OCI-LY3 (cell line): ENCODE measurements around the gene STPG1.
A peak's percentile ranks its signal among the peaks of the same experiment; 100 is the strongest.

Source experiments
- H2AFZ ChIP-seq: fragments of 200-600, 300-600 bp; shearing (Covaris generic); 2 replicates; pipeline ENCODE4 v1.6.0; 2014; ENCODE audit warnings: antibody characterized with exemption, low read depth, low read length
- H3K27ac ChIP-seq: fragments of 200-600, 300-600 bp; sonication (generic); 2 replicates; pipeline ENCODE4 v1.5.1; 2014; ENCODE audit warnings: mild to moderate bottlenecking, low read length, moderate library complexity, mixed read lengths
- H3K27me3 ChIP-seq: fragments of 200-600, 300-600 bp; sonication (generic); 2 replicates; pipeline ENCODE4 v1.6.1; 2014; ENCODE audit warnings: low read depth, low read length, mixed read lengths
- H3K36me3 ChIP-seq: fragments of 200-600, 300-600 bp; sonication (generic); replicated peaks from 2 replicates; pipeline ENCODE3; 2014; ENCODE audit warnings: low read depth, low read length, mixed read lengths
- H3K4me1 ChIP-seq: fragments of 300-600, 200-600 bp; sonication (generic); 2 replicates; pipeline ENCODE4 v1.6.1; 2014; ENCODE audit warnings: low read length, mixed read lengths
- H3K4me2 ChIP-seq: fragments of 200-600, 300-600 bp; sonication (generic); 2 replicates; pipeline ENCODE4 v1.6.1; 2014; ENCODE audit warnings: low read length, mixed read lengths
- H3K4me3 ChIP-seq: fragments of 300-600, 200-600 bp; sonication (generic); 2 replicates; pipeline ENCODE4 v1.5.1; 2014; ENCODE audit warnings: antibody characterized with exemption, mild to moderate bottlenecking, low read length, moderate library complexity
- H3K79me2 ChIP-seq: fragments of 300-600, 200-600 bp; shearing (Covaris generic); 2 replicates; pipeline ENCODE4 v1.6.1; 2014; ENCODE audit warnings: mild to moderate bottlenecking, low read length, mixed read lengths
- H3K9ac ChIP-seq: fragments of 300-600, 200-600 bp; shearing (Covaris generic); 2 replicates; pipeline ENCODE4 v1.6.0; 2014; ENCODE audit warnings: mild to moderate bottlenecking, low read length, moderate library complexity
- H3K9me3 ChIP-seq: fragments of 200-600, 300-600 bp; shearing (Covaris generic); 2 replicates; pipeline ENCODE4 v1.6.1; 2014; ENCODE audit warnings: low read length, mixed read lengths; ENCODE audit not compliant: insufficient read depth
- H4K20me1 ChIP-seq: fragments of 200-600, 300-600 bp; sonication (generic); 2 replicates; pipeline ENCODE4 v1.6.1; 2016; ENCODE audit warnings: low read length, mixed read lengths; ENCODE audit not compliant: insufficient read depth
- CTCF ChIP-seq: fragments of 200-600, 300-600 bp; sonication (generic); IDR thresholded peaks from 2 replicates; pipeline ENCODE4 v1.5.1; 2014; ENCODE audit warnings: antibody characterized with exemption, low read length, low read depth
- EZH2phosphoT487 ChIP-seq: fragments of 200-600 bp; shearing (Covaris generic); IDR thresholded peaks from 2 replicates; pipeline ENCODE4 v1.6.1; 2018; ENCODE audit warnings: antibody characterized with exemption, mixed run types, low read depth

STPG1 gene

GRCh38 chr1:24321697-24322469, 91.7 kb downstream of the STPG1 start:
- Histone ChIP-seq H2AFZ (peak overlapping the region; percentile 55), H3K9ac (peak overlapping the region; percentile 78), H3K79me2 (no peaks in the 10 kb centered on the region), H3K4me2 (peak overlapping the region; percentile 94), H3K27me3 (peaks cover 52% of the 10 kb centered on the region), H3K27ac (peak overlapping the region; percentile 44; the same call in 1 of the 2 replicates), H3K4me1 (peaks cover 61% of the 10 kb centered on the region), H3K36me3 (no peaks in the 10 kb centered on the region), H4K20me1 (no peaks in the 10 kb centered on the region), H3K9me3 (no peaks in the 10 kb centered on the region), H3K4me3 (peak overlapping the region; percentile 86)
- TF ChIP-seq EZH2phosphoT487 (no peak), CTCF (no peak)

GRCh38 chr1:24321126-24321525, 92.5 kb downstream of the STPG1 start:
- TF ChIP-seq EZH2phosphoT487, result no peak
- 0 out of 2 replicates have a peak, but pooled peaks have one; percentile 3 for TF ChIP-seq CTCF
- Histone ChIP-seq H3K9ac (peak overlapping the region; percentile 78), H3K79me2 (no peaks in the 10 kb centered on the region), H2AFZ (no peak overlapping the region), H3K4me3 (peak overlapping the region; percentile 86), H3K27me3 (peaks cover 45% of the 10 kb centered on the region), H3K9me3 (no peaks in the 10 kb centered on the region), H3K36me3 (no peaks in the 10 kb centered on the region), H3K27ac (no peak overlapping the region), H3K4me2 (peak overlapping the region; percentile 94), H4K20me1 (no peaks in the 10 kb centered on the region), H3K4me1 (peaks cover 69% of the 10 kb centered on the region)

GRCh38 chr1:24319962-24320361, 93.6 kb downstream of the STPG1 start:
- Histone ChIP-seq H2AFZ (no peak overlapping the region), H3K4me2 (no peak overlapping the region), H3K9ac (no peak overlapping the region), H4K20me1 (no peaks in the 10 kb centered on the region), H3K79me2 (no peaks in the 10 kb centered on the region), H3K4me1 (peaks cover 76% of the 10 kb centered on the region), H3K27me3 (peaks cover 36% of the 10 kb centered on the region), H3K9me3 (no peaks in the 10 kb centered on the region), H3K27ac (no peak overlapping the region), H3K4me3 (no peak overlapping the region), H3K36me3 (no peaks in the 10 kb centered on the region)
- TF ChIP-seq EZH2phosphoT487, result no peak
- TF ChIP-seq CTCF, result no peak

- H2AFZ ChIP-seq, result no peak within 1 kb of the TSS
- H3K4me2 ChIP-seq, result peak within 1 kb of the TSS; percentile 84
- peak within 1 kb of the TSS; percentile 63 for H3K9ac ChIP-seq
- no peaks in the 10 kb centered on the region for H3K36me3 ChIP-seq
- no peak for TF ChIP-seq EZH2phosphoT487
- no peaks in the 10 kb centered on the region for H3K79me2 ChIP-seq
- H3K27ac ChIP-seq, result peak within 1 kb of the TSS; percentile 66
- peaks cover 31% of the 10 kb centered on the region for H3K27me3 ChIP-seq
- peak within 1 kb of the TSS; percentile 51 for H3K4me3 ChIP-seq
- H4K20me1 ChIP-seq, result no peaks in the 10 kb centered on the region
- H3K9me3 ChIP-seq, result no peaks in the 10 kb centered on the region
- H3K4me1 ChIP-seq, result peaks cover 80% of the 10 kb centered on the region
Observed at GRCh38 chr1:24319312-24319863, 94.2 kb downstream of the STPG1 start, which contains the start of gene GRHL3. TSS of gene GRHL3 (plus strand) at chr1:24319357. CDS start at chr1:24319552, 195 bp downstream.
